AG09309 (cell line): ENCODE data around the gene SAMD11.

Experiments used
- DNase-seq: peaks from one replicate; pipeline ENCODE4 v3.0.0-alpha.2; 2010; ENCODE audit warnings: low read depth
- H3K4me3 ChIP-seq: 2 replicates; pipeline ENCODE4 v1.5.1; 2011; ENCODE audit warnings: mild to moderate bottlenecking, low read depth, low read length, moderate library complexity; ENCODE audit not compliant: control insufficient read depth
- TF ChIP-seq, protein P1 (sequence below): IDR thresholded peaks from 2 replicates; pipeline ENCODE4 v1.5.1; 2011; ENCODE audit warnings: mild to moderate bottlenecking, low read depth, low read length, inconsistent platforms; ENCODE audit not compliant: insufficient read depth, control insufficient read depth; ENCODE audit errors: missing control alignments

SAMD11 gene

DNA sequence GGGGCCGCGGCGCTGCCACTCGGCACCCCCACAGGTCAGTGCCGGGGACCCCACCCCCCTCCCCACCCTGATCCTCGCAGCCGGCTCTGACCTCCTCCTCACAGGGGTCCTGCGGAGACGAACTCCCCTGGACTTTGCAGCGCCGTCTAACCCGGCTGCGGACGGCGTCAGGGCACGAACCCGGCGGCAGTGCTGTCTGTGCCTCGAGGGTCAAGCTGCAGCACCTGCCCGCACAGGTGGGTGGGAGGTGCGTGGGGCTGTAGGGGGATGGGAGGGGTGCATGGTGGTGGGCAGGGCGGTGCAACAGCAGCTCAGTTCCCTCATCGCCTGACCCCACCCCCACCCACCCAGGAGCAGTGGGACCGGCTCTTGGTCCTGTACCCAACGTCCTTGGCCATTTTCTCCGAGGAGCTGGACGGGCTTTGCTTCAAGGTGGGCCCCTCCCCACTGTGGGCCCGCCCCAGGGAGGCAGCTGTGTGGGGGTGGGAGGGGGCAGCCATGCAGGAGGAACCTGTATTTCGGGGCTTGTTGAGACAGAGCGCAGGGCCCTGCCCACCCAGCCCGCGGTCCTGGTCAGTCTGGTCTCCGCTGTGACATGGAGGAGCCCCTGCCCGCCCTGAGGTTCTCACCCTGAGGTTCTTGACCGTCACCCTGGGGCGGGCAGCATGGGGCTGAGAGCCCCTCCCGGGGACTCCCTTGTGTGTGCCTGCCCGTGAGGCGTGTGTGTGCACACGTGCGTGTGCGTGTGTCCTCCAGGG is 47.4 kb downstream of the SAMD11 start:
- H3K4me3 ChIP-seq: no peak overlapping the region
- DNase-seq: no peak
- TF ChIP-seq, protein P1, sequence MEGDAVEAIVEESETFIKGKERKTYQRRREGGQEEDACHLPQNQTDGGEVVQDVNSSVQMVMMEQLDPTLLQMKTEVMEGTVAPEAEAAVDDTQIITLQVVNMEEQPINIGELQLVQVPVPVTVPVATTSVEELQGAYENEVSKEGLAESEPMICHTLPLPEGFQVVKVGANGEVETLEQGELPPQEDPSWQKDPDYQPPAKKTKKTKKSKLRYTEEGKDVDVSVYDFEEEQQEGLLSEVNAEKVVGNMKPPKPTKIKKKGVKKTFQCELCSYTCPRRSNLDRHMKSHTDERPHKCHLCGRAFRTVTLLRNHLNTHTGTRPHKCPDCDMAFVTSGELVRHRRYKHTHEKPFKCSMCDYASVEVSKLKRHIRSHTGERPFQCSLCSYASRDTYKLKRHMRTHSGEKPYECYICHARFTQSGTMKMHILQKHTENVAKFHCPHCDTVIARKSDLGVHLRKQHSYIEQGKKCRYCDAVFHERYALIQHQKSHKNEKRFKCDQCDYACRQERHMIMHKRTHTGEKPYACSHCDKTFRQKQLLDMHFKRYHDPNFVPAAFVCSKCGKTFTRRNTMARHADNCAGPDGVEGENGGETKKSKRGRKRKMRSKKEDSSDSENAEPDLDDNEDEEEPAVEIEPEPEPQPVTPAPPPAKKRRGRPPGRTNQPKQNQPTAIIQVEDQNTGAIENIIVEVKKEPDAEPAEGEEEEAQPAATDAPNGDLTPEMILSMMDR: no peak

DNA sequence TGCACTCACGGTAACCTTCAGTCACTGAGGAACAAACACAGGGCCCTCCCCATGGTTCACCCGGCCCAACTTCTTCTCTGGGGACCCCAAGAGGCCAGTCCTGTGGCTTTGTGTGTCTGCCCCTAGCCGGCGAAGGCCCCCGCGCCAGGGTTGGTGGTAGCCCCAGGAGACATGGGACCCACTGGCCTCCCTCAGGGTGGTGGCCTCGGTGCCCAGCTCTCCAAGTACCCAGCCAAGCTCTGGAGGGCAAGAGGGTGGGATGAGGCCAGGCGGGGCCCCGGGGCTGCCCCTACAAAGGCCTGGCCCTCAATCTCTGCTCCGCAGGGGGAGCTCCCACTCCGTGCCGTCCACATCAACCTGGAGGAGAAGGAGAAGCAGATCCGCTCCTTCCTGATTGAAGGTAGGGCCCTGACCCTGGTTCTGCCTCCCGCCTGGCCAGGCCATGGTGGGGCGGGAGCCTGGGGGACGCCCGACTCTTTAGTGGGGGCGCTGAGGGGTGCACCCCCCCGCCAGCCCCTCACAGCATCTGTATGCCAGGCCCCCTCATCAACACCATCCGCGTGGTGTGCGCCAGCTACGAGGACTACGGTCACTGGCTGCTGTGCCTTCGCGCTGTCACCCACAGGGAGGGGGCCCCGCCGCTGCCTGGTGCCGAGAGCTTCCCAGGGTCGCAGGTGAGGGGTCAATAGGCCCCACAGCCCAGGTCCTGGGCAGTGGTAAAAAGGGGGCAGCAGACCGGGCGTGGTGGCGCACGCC is 48.2 kb downstream of the SAMD11 start:
- TF ChIP-seq, protein P1: no peak
- DNase-seq: no peak
- H3K4me3 ChIP-seq: no peak overlapping the region

DNA sequence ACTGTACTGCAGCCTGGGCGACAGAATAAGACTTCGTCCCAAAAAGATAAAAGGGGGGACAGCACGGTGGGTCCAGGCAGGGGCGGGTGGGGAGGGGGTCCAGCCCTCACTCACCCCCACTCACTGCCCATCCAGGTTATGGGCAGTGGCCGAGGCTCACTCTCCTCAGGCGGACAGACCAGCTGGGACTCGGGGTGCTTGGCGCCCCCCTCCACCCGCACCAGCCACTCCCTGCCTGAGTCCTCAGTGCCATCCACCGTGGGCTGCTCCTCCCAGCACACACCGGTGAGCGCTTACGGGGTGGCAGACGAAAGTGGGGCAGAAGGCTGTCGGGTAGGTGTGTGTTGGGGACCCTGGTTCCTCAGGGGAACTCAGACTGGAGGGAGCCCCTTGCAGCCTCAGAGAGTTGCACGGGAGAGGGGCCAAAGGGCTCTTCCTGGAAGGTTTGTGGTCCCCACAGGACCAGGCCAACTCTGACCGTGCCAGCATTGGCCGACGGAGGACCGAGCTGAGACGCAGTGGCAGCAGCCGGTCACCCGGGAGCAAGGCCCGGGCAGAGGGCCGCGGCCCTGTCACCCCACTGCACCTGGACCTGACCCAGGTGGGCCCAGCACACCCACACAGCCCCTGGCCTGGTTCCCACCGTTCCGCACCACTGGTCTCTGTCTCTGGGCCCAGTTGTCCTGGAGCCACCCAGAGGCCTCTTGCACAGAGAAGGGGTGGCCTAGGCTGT is 49.2 kb downstream of the SAMD11 start:
- DNase-seq: no peak
- TF ChIP-seq, protein P1: no peak
- no peak overlapping the region for H3K4me3 ChIP-seq

DNA sequence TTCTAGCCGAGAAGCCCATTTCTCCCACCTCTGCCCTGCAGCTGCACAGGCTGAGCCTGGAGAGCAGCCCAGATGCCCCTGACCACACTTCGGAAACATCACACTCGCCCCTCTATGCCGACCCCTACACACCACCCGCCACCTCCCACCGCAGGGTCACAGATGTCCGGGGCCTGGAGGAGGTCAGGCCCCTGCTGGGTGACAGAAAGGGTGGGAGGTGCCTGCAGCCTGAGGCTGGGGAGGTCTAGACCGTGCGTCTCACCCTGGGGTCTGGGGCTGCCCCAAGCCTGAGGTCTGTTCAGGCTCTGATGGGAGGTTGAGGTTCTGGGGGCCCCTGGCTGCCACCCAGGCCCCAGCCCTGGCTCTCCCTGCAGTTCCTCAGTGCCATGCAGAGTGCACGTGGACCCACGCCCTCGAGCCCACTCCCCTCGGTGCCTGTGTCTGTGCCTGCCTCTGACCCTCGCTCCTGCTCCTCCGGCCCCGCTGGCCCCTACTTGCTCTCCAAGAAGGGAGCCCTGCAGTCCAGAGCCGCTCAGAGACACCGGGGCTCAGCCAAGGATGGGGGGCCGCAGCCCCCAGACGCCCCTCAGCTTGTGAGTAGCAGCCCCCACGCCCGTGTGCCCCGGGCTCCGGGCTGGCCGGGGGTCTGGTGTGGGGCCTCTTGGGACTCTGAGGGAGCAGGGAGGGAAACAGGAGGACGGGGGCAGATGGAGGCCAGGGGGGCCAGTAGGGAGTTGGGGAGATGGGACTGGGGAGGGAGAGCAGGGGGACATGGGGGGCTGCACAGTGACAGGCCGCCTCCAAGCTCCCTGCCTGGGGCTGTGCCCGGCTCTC is 50.0 kb downstream of the SAMD11 start:
- no peak for DNase-seq
- TF ChIP-seq, protein P1: no peak
- H3K4me3 ChIP-seq: no peak overlapping the region

DNA sequence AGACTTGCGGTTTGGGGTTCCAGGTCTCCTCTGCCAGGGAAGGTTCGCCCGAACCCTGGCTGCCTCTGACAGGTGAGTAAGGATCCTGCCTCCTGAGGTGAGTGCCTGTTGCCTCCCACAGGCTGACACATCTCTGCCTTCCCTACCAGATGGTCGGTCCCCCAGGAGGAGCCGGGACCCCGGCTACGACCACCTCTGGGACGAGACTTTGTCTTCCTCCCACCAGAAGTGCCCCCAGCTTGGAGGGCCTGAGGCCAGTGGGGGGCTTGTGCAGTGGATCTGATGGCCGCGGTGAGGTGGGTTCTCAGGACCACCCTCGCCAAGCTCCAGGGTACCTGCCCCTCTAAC is 50.5 kb downstream of the SAMD11 start:
- TF ChIP-seq, protein P1: no peak
- no peak overlapping the region for H3K4me3 ChIP-seq
- DNase-seq: no peak
